Smooth muscle cell (in vitro differentiated cells): ENCODE results near the gene CGRRF1. TPM values are rescaled to one million over a fixed set of nuclear protein-coding genes. Genes with fewer than 3 reads are reported as not detected.

ENCODE experiments used
- DNase-seq: peaks from one replicate; lab custom pipeline; 2025; ENCODE audit not compliant: unreplicated experiment; lab: John Stamatoyannopoulos, UW
- H2AFZ ChIP-seq: fragments of 200-600 bp; sonication (generic); 2 replicates; pipeline ENCODE4 v1.6.0; 2016; ENCODE audit warnings: antibody characterized with exemption, low read depth, mild to moderate bottlenecking
- H3F3A ChIP-seq: fragments of 200-600 bp; sonication (generic); 2 replicates; pipeline ENCODE4 v1.6.0; 2017; ENCODE audit warnings: antibody characterized with exemption, low read depth
- H3K27ac ChIP-seq: fragments of 200-600 bp; sonication (generic); 2 replicates; pipeline ENCODE4 v1.5.1; 2016; ENCODE audit warnings: low read depth, mild to moderate bottlenecking
- H3K27me3 ChIP-seq: fragments of 200-600 bp; sonication (generic); 2 replicates; pipeline ENCODE4 v1.6.1; 2016; ENCODE audit warnings: low read depth, mild to moderate bottlenecking
- H3K36me3 ChIP-seq: fragments of 200-600 bp; sonication (generic); 2 replicates; pipeline ENCODE4 v1.5.1; 2016; ENCODE audit warnings: low read depth
- H3K4me1 ChIP-seq: fragments of 200-600 bp; sonication (generic); 2 replicates; pipeline ENCODE4 v1.5.1; 2016; ENCODE audit warnings: low read depth
- H3K4me2 ChIP-seq: fragments of 200-600 bp; sonication (generic); 2 replicates; pipeline ENCODE4 v1.6.0; 2016; ENCODE audit warnings: mild to moderate bottlenecking
- H3K4me3 ChIP-seq: fragments of 200-600 bp; sonication (generic); 2 replicates; pipeline ENCODE4 v1.5.1; 2016; ENCODE audit warnings: mild to moderate bottlenecking
- H3K79me2 ChIP-seq: fragments of 200-600 bp; sonication (generic); 2 replicates; pipeline ENCODE4 v1.6.0; 2016; ENCODE audit warnings: low read depth, mild to moderate bottlenecking
- H3K9ac ChIP-seq: fragments of 200-600 bp; sonication (generic); 2 replicates; pipeline ENCODE4 v1.6.0; 2016; ENCODE audit warnings: low read depth
- H3K9me3 ChIP-seq: fragments of 200-600 bp; sonication (generic); replicated peaks from 2 replicates; pipeline ENCODE4 v1.5.1; 2016; ENCODE audit warnings: low read depth
- H4K20me1 ChIP-seq: fragments of 200-600 bp; sonication (generic); 2 replicates; pipeline ENCODE4 v1.6.0; 2016; ENCODE audit warnings: low read depth
- CTCF ChIP-seq: fragments of 200-600 bp; sonication (generic); IDR thresholded peaks from 2 replicates; pipeline ENCODE4 v1.5.1; 2017; ENCODE audit warnings: borderline replicate concordance, mild to moderate bottlenecking, antibody characterized with exemption; ENCODE audit not compliant: insufficient read depth, poor library complexity, severe bottlenecking
- WGBS: methylation state at CpG from one replicate; pipeline ENCODE4 v1.1.7; 2016; ENCODE audit warnings: low lambda C conversion rate; 5-methylcytosine and 5-hydroxymethylcytosine counted together
- polyA plus RNA-seq: library from polyadenylated mRNA; unstranded; fragments of >200 nt; fragmentation: Nextera tagmentation; extraction: Ambion mirVana; gene quantifications from 2 replicates; pipeline ENCODE4 v1.2.1, GENCODE V29; 2016
- total RNA-seq: library from RNA; depleted of rRNA; stranded (reverse); fragments of >200 nt; gene quantifications from 2 replicates; pipeline ENCODE4 v1.2.3, GENCODE V29; 2014

CGRRF1 gene
- total and polyA plus RNA-seq, 2 experiments from 2014 or later, result 20.7 to 30.6 TPM

- peak; percentile 13 for DNase-seq
- peaks cover 44% of the 10 kb centered on the region for H4K20me1 ChIP-seq
- H3F3A ChIP-seq, result peaks cover 8% of the 10 kb centered on the region
- H3K4me2 ChIP-seq, result peak overlapping the region; percentile 87
- H3K79me2 ChIP-seq, result peaks cover 56% of the 10 kb centered on the region
- under 1% methylated on average over 46 of the region's 70 CpGs for WGBS
- peak overlapping the region; percentile 87 for H3K4me3 ChIP-seq
- H3K27me3 ChIP-seq, result no peaks in the 10 kb centered on the region
- H3K9ac ChIP-seq, result peak overlapping the region; percentile 92
- no peak for TF ChIP-seq CTCF
- H3K9me3 ChIP-seq, result no peaks in the 10 kb centered on the region
- peak overlapping the region; percentile 93 for H3K27ac ChIP-seq
- H3K4me1 ChIP-seq, result peaks cover 10% of the 10 kb centered on the region
- H3K36me3 ChIP-seq, result no peaks in the 10 kb centered on the region
- H2AFZ ChIP-seq, result no peak overlapping the region
These were observed 58.2 kb downstream of the CGRRF1 start for GRCh38 chr14:54567639-54568561.

- H3K4me3 ChIP-seq, result peak overlapping the region; percentile 87
- H3K9me3 ChIP-seq, result no peaks in the 10 kb centered on the region
- H3K9ac ChIP-seq, result peak overlapping the region; percentile 48
- peaks cover 67% of the 10 kb centered on the region for H3K79me2 ChIP-seq
- no peaks in the 10 kb centered on the region for H3K27me3 ChIP-seq
- peak overlapping the region; percentile 87 for H3K4me2 ChIP-seq
- TF ChIP-seq CTCF, result no peak
- 10% methylated on average over 13 of the region's 13 CpGs for WGBS
- H3K27ac ChIP-seq, result peak overlapping the region; percentile 78
- H2AFZ ChIP-seq, result no peak overlapping the region
- H4K20me1 ChIP-seq, result peaks cover 55% of the 10 kb centered on the region
- H3K4me1 ChIP-seq, result peaks cover 10% of the 10 kb centered on the region
- peaks cover 14% of the 10 kb centered on the region for H3F3A ChIP-seq
- no peaks in the 10 kb centered on the region for H3K36me3 ChIP-seq
- peak; percentile 6 for DNase-seq
These were observed 59.3 kb downstream of the CGRRF1 start for GRCh38 chr14:54568821-54569595.

GRCh38 chr14:54570047-54570446 lies 60.3 kb downstream of the CGRRF1 start:
- no peaks in the 10 kb centered on the region for H3K27me3 ChIP-seq
- no peaks in the 10 kb centered on the region for H3K9me3 ChIP-seq
- WGBS, result 65% methylated on average over 5 of the region's 5 CpGs
- peak overlapping the region; percentile 48 for H3K9ac ChIP-seq
- peak overlapping the region; percentile 87 for H3K4me3 ChIP-seq
- DNase-seq, result no peak
- H3K4me1 ChIP-seq, result peaks cover 10% of the 10 kb centered on the region
- no peaks in the 10 kb centered on the region for H3K36me3 ChIP-seq
- peak overlapping the region; percentile 78 for H3K27ac ChIP-seq
- H3K4me2 ChIP-seq, result peak overlapping the region; percentile 87
- H3K79me2 ChIP-seq, result peaks cover 77% of the 10 kb centered on the region
- peaks cover 66% of the 10 kb centered on the region for H4K20me1 ChIP-seq
- no peak for TF ChIP-seq CTCF
- no peak overlapping the region for H2AFZ ChIP-seq
- peaks cover 18% of the 10 kb centered on the region for H3F3A ChIP-seq
